A673 (cell line): ENCODE data around the gene CASKIN2. TPM values are rescaled to one million over a fixed set of nuclear protein-coding genes. Genes with fewer than 3 reads are reported as not detected.

Experiments
- BruUV-seq: library from RNA; stranded (reverse); fragments of 400-500 nt; replicated peaks from 2 replicates; lab custom pipeline; 2021; lab: Mats Ljungman, UMichigan
- CTCF ChIA-PET: fragments of 300-600 bp; sonication (Branson Sonifier 250); formaldehyde crosslinking; loops from one replicate; lab custom pipeline; 2022; ENCODE audit warnings: antibody characterized with exemption; lab: Charles Lee
- POLR2A ChIA-PET: fragments of 300-600 bp; sonication (Branson Sonifier 250); formaldehyde crosslinking; loops from one replicate; lab custom pipeline; 2022; ENCODE audit warnings: antibody characterized with exemption; ENCODE audit not compliant: low non-redundant PET; lab: Charles Lee
- DNase-seq: peaks from one replicate; pipeline ENCODE4 v3.0.0-alpha.2; 2015; ENCODE audit warnings: low spot score
- H3K27ac ChIP-seq: fragments of 200-600 bp; sonication (generic); 2 replicates; pipeline ENCODE4 v1.5.1; 2016; ENCODE audit warnings: mixed run types, low read depth, mild to moderate bottlenecking, mixed read lengths, antibody characterized with exemption, low read length; ENCODE audit not compliant: poor library complexity, severe bottlenecking
- H3K27me3 ChIP-seq: fragments of 200-600 bp; sonication (generic); replicated peaks from 2 replicates; pipeline ENCODE4 v1.6.1; 2017; ENCODE audit warnings: mixed run types, low read depth, mild to moderate bottlenecking, mixed read lengths, antibody characterized with exemption, low read length; ENCODE audit not compliant: insufficient read depth, poor library complexity
- H3K36me3 ChIP-seq: fragments of 200-600 bp; sonication (generic); 2 replicates; pipeline ENCODE4 v1.6.1; 2016; ENCODE audit warnings: mixed run types, mild to moderate bottlenecking, mixed read lengths, antibody characterized with exemption, low read length; ENCODE audit not compliant: insufficient read depth, poor library complexity, severe bottlenecking
- H3K4me1 ChIP-seq: fragments of 200-600 bp; sonication (generic); 2 replicates; pipeline ENCODE4 v1.6.1; 2017; ENCODE audit warnings: mixed run types, mild to moderate bottlenecking, mixed read lengths, antibody characterized with exemption, low read length; ENCODE audit not compliant: insufficient read depth, poor library complexity, severe bottlenecking
- H3K4me3 ChIP-seq: fragments of 200-600 bp; sonication (generic); 2 replicates; pipeline ENCODE4 v1.5.1; 2016; ENCODE audit warnings: low read depth, mixed run types, mild to moderate bottlenecking, mixed read lengths, low read length; ENCODE audit not compliant: poor library complexity, severe bottlenecking
- H3K9me3 ChIP-seq: fragments of 200-600 bp; sonication (generic); 2 replicates; pipeline ENCODE4 v1.6.1; 2016; ENCODE audit warnings: mixed run types, low read depth, mild to moderate bottlenecking, mixed read lengths, antibody characterized with exemption, low read length; ENCODE audit not compliant: poor library complexity, severe bottlenecking
- EZH2 ChIP-seq: fragments of 200-600 bp; sonication (generic); IDR thresholded peaks from 2 replicates; pipeline ENCODE4 v1.6.1; 2017; ENCODE audit warnings: borderline replicate concordance, low read depth, mild to moderate bottlenecking, mixed read lengths, antibody characterized with exemption, low read length; ENCODE audit not compliant: poor library complexity, severe bottlenecking
- intact Hi-C: fragments of 100-400 bp; cut with micrococcal nuclease; formaldehyde crosslinking; loops from one replicate; pipeline ENCODE4 v1.10.0; 2022; ENCODE audit not compliant: unreplicated experiment
- total RNA-seq: library from RNA; stranded (reverse); gene quantifications from 2 replicates; pipeline ENCODE4 v1.2.3, GENCODE V29; 2021
- TF ChIP-seq, protein P1 (sequence below): fragments of 300-800, 200-600 bp; sonication (generic); conservative IDR thresholded peaks from 2 replicates; pipeline ENCODE4 v1.5.1; 2017; ENCODE audit warnings: low read depth, mild to moderate bottlenecking, antibody characterized with exemption, low read length, moderate library complexity, mixed read lengths

CASKIN2 gene
- total RNA-seq, 1 experiment from 2014 or later = 32.6 TPM

DNA sequence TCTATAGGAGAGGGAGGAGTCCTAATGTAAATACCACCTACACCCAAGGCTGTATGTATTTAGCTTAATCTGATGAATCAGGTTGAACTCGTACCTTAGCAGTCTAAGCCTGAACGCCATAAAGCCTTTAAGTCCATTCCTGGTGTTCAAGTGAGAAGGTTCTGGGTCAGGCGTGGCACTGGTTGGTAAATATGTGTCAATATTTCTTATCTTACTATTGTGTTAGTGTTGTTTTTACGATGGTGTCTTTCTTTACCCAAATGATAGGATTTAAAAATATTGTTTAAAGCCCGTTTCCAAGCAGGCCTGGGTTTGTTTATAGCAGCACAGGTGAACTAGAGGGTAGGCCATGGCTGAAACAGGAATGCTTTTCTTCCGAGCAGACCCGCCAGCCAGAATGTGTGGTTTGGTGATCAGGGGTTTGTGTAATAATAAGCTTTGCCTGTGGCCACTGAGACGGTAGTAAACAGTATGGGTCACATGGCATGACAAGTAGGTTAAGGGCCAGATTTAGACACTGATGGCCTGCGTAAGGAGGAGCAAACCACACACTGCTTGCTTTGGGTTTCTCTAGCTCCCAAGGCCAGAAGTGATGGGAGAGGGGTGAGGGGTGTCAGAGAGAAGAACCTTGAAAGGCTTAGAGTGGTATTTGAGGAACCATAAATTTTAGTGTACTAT lies 55.6 kb downstream of the CASKIN2 start:
- Histone ChIP-seq H3K27ac (no peak overlapping the region), H3K27me3 (no peaks in the 10 kb centered on the region), H3K36me3 (no peaks in the 10 kb centered on the region), H3K4me3 (no peak overlapping the region), H3K9me3 (no peaks in the 10 kb centered on the region), H3K4me1 (peaks cover 13% of the 10 kb centered on the region)
- BruUV-seq = no TSS peak
- ChIA-PET POLR2A (interaction anchor here (1.0 kb wide), 1 partner anchor 17 kb away, joined by 7 read pairs; no protein-coding TSS in a partner anchor), CTCF (no interaction called here)
- TF ChIP-seq, protein P1, sequence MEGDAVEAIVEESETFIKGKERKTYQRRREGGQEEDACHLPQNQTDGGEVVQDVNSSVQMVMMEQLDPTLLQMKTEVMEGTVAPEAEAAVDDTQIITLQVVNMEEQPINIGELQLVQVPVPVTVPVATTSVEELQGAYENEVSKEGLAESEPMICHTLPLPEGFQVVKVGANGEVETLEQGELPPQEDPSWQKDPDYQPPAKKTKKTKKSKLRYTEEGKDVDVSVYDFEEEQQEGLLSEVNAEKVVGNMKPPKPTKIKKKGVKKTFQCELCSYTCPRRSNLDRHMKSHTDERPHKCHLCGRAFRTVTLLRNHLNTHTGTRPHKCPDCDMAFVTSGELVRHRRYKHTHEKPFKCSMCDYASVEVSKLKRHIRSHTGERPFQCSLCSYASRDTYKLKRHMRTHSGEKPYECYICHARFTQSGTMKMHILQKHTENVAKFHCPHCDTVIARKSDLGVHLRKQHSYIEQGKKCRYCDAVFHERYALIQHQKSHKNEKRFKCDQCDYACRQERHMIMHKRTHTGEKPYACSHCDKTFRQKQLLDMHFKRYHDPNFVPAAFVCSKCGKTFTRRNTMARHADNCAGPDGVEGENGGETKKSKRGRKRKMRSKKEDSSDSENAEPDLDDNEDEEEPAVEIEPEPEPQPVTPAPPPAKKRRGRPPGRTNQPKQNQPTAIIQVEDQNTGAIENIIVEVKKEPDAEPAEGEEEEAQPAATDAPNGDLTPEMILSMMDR = no peak
- no peak for TF ChIP-seq EZH2
- no peak for DNase-seq
- intact Hi-C loops = no loop called here

DNA sequence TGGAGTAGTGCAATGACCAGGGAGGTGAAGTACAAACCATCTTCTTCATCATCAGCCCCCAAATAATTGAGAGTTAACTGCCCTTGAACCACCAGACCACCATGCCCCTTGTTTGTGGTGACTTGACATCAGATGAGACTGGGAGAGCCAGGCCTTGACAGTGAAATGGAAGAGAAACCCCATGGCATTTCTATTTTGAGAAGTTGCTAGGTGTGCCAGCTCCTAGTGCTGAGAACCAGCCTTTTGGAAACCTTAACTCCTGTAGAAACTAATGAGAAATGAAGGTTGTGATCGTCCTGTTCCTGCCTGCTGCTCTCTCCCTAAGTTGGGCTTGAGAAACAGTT lies 56.1 kb downstream of the CASKIN2 start:
- Histone ChIP-seq H3K27ac (no peak overlapping the region), H3K4me3 (no peak overlapping the region), H3K36me3 (no peaks in the 10 kb centered on the region), H3K4me1 (peaks cover 13% of the 10 kb centered on the region), H3K9me3 (no peaks in the 10 kb centered on the region), H3K27me3 (no peaks in the 10 kb centered on the region)
- ChIA-PET POLR2A (no interaction called here), CTCF (no interaction called here)
- no peak for TF ChIP-seq EZH2
- TF ChIP-seq, protein P1 = no peak
- intact Hi-C loops = no loop called here
- DNase-seq = no peak
- no TSS peak for BruUV-seq

DNA sequence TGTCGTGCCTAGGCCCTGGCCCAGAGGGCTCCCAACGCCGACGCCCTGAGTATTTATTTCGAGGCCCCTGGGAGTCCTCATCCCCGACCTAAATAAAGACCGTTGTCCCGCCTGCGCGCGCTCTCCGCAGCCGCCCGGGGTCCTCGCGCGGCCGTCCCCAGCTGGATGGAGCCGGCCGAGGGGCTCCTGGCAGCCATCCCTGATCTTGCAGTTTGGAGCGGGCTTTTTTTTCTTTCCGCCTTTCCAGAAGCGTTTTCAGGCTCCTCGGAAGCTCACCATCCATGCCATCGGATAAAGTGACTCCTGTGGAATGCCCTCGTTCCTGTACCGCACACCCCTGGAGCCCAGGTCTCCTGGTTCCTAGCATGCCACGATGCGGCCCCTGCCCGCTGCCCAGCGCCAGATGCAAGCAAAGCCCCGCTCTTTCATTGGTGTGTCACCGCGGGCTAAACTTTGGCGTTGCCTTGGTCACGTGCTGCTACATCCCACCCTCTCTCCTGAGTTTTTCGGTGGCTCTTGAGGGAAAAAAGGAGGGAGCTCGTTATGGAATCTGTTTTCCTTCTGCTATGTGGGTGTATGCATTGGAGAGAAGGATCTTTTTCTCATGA lies 58.2 kb downstream of the CASKIN2 start:
- intact Hi-C loops = no loop called here
- Histone ChIP-seq H3K9me3 (no peaks in the 10 kb centered on the region), H3K4me3 (peak overlapping the region; percentile 76), H3K36me3 (no peaks in the 10 kb centered on the region), H3K27ac (peak overlapping the region; percentile 88), H3K27me3 (no peaks in the 10 kb centered on the region), H3K4me1 (peaks cover 13% of the 10 kb centered on the region)
- TF ChIP-seq EZH2 = no peak
- TF ChIP-seq, protein P1 = no peak
- CTCF ChIA-PET = no interaction called here
- POLR2A ChIA-PET = no interaction called here
- peak; percentile 71 for DNase-seq
- no TSS peak for BruUV-seq
